Islet of Langerhans (tissue), 1 donor: ENCODE measurements around the gene CDC42BPG.
"Not testable (repeated sequence)": the region's sequence is repeated elsewhere in the genome, so short reads cannot be mapped to it uniquely, and the experiment has no call there.

Source experiments
- FAIRE-seq: peaks from one replicate; lab custom pipeline; 2011; peaks lifted over from hg19 to GRCh38; lab: Jason Lieb, UNC

CDC42BPG gene

GRCh38 chr11:64835616-64836447 lies 8.6 kb downstream of the CDC42BPG start:
- FAIRE-seq = no peak

- FAIRE-seq = no peak
These were observed 9.5 kb downstream of the CDC42BPG start for GRCh38 chr11:64834723-64835615.

GRCh38 chr11:64834031-64834722 lies 10.3 kb downstream of the CDC42BPG start:
- FAIRE-seq = no peak

- no peak for FAIRE-seq
These were observed 10.9 kb downstream of the CDC42BPG start for GRCh38 chr11:64833509-64833908.

- no peak for FAIRE-seq
These were observed 11.3 kb downstream of the CDC42BPG start for GRCh38 chr11:64833198-64833502.

GRCh38 chr11:64832467-64833197 lies 11.8 kb downstream of the CDC42BPG start:
- FAIRE-seq = no peak

- FAIRE-seq = no peak
These were observed 13.0 kb downstream of the CDC42BPG start for GRCh38 chr11:64831411-64831891.

GRCh38 chr11:64829536-64830251 lies 14.8 kb downstream of the CDC42BPG start:
- no peak for FAIRE-seq

- FAIRE-seq = no peak
These were observed 17.0 kb downstream of the CDC42BPG start for GRCh38 chr11:64827451-64827839.

GRCh38 chr11:64826578-64827450 lies 17.6 kb downstream of the CDC42BPG start:
- no peak for FAIRE-seq

GRCh38 chr11:64826062-64826461 lies 18.4 kb downstream of the CDC42BPG start:
- no peak for FAIRE-seq

GRCh38 chr11:64823568-64824119 lies 20.8 kb downstream of the CDC42BPG start:
- no peak for FAIRE-seq

- FAIRE-seq = no peak
These were observed 27.0 kb downstream of the CDC42BPG start for GRCh38 chr11:64817476-64817875.

- not testable (repeated sequence) for FAIRE-seq
These were observed 29.0 kb downstream of the CDC42BPG start for GRCh38 chr11:64815433-64815832.

- no peak for FAIRE-seq
These were observed 29.7 kb downstream of the CDC42BPG start for GRCh38 chr11:64814712-64815187.

- FAIRE-seq = no peak
These were observed 30.6 kb downstream of the CDC42BPG start for GRCh38 chr11:64813826-64814225.

- no peak for FAIRE-seq
These were observed 33.6 kb downstream of the CDC42BPG start for GRCh38 chr11:64810891-64811272.

- no peak for FAIRE-seq
These were observed 34.1 kb downstream of the CDC42BPG start, which contains the start of gene MEN1 for GRCh38 chr11:64810271-64810890. MEN1 (minus strand) TSS chr11:64810551; CDS start chr11:64810109, 442 bp downstream.

- FAIRE-seq = no peak
These were observed 34.6 kb downstream of the CDC42BPG start for GRCh38 chr11:64809781-64810241.
